Lower lobe of right lung (tissue), 2 donors: ENCODE measurements around the gene ATG10. TPM values are rescaled to one million over a fixed set of nuclear protein-coding genes. Genes with fewer than 3 reads are reported as not detected.

ENCODE experiments used
- ATAC-seq, 2 donors: fragments of 200-7000 bp; cut with Tn5 transposase; one replicate each; pipeline ENCODE4 v1.9.1; 2020 to 2022; ENCODE audit warnings: mild to moderate bottlenecking in 2 of 2, moderate library complexity in 2 of 2
- DNase-seq: peaks from one replicate; pipeline ENCODE4 v3.0.0-alpha.2; 2020
- H3K27ac ChIP-seq: fragments of 200-600 bp; one replicate; pipeline ENCODE4 v1.8.0; 2022
- H3K27me3 ChIP-seq: fragments of 200-600 bp; one replicate; pipeline ENCODE4 v1.8.0; 2022; ENCODE audit warnings: low read depth
- H3K36me3 ChIP-seq: fragments of 200-600 bp; one replicate; pipeline ENCODE4 v1.8.0; 2022; ENCODE audit warnings: mild to moderate bottlenecking
- H3K4me1 ChIP-seq: fragments of 200-600 bp; one replicate; pipeline ENCODE4 v1.8.0; 2022
- H3K4me3 ChIP-seq: fragments of 200-600 bp; one replicate; pipeline ENCODE4 v1.8.0; 2022; ENCODE audit warnings: mild to moderate bottlenecking
- H3K9me3 ChIP-seq: fragments of 200-600 bp; one replicate; pipeline ENCODE4 v1.8.0; 2022
- CTCF ChIP-seq: fragments of 200-600 bp; IDR thresholded peaks from one replicate; pipeline ENCODE4 v1.8.0; 2022; ENCODE audit warnings: antibody characterized with exemption, mild to moderate bottlenecking
- intact Hi-C: fragments of 100-400 bp; cut with DNase I; formaldehyde crosslinking; loops from one replicate; pipeline ENCODE4 v1.11.0; 2022
- total RNA-seq: library from RNA; stranded (reverse); fragmentation: NEBNext Ultra II Directional; extraction: Animal tissue kit (Norgen Biotek cat#: 25700); gene quantifications from one replicate; pipeline ENCODE4 v1.2.1, GENCODE V29; 2021
- donor health status: DM: no; HTN: yes; CAD: no; lungs with severe emphysema.

Gene ATG10
- total RNA-seq, 1 donor from 2014 or later: 5.4 TPM

DNA sequence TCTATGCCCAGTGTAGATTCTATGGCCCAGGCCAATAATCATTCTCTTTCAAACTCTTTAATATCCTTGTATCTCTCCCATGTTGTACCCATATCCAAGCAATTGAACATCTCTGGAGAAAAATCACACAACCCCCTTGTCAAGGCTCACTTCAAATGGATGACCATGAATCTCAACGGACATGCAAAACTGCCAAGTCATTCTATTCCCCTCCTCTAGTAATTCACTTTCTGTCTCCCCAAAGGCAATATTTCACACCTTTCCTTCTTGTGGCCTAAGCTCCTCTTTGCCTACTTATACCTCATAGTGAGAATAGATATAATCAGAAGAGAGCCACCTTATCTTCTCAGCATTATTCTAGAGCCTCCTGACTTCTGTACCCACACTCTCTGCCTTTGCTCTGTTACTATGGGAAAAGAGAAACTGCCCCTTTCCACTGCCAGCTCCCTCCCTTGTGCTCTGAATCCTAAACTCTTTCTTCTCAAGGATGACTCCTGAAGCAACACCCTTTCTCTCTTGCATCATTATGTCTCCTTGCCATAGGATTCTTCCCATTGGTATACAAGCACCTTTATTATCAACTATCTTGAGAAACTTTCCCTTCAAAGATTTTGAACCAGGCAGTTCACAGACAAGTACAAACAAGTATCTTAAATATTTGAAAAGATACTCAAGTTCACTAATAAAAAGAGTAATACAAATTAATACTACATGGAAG lies 240.2 kb downstream of the ATG10 start:
- H3K27me3 ChIP-seq: no peaks in the 10 kb centered on the region
- no peaks in the 10 kb centered on the region for H3K9me3 ChIP-seq
- DNase-seq (no peak), ATAC-seq (no peak)
- H3K27ac ChIP-seq: no peak overlapping the region
- intact Hi-C loops: no loop called here
- H3K36me3 ChIP-seq: no peaks in the 10 kb centered on the region
- TF ChIP-seq CTCF: no peak
- no peaks in the 10 kb centered on the region for H3K4me1 ChIP-seq
- no peak overlapping the region for H3K4me3 ChIP-seq

GRCh38 chr5:82217917-82218316 lies 246.1 kb downstream of the ATG10 start:
- DNase-seq (no peak), ATAC-seq (no peak)
- Histone ChIP-seq H3K27me3 (no peaks in the 10 kb centered on the region), H3K4me1 (no peaks in the 10 kb centered on the region), H3K9me3 (no peaks in the 10 kb centered on the region), H3K4me3 (no peak overlapping the region), H3K27ac (no peak overlapping the region), H3K36me3 (no peaks in the 10 kb centered on the region)
- intact Hi-C loops: no loop called here
- no peak for TF ChIP-seq CTCF

- H3K9me3 ChIP-seq: no peaks in the 10 kb centered on the region
- no peak for TF ChIP-seq CTCF
- DNase-seq: no peak
Observed at GRCh38 chr5:82218374-82219156, 246.7 kb downstream of the ATG10 start.

GRCh38 chr5:82221020-82221419 lies 249.2 kb downstream of the ATG10 start:
- no peak for TF ChIP-seq CTCF
- intact Hi-C loops: no loop called here
- Histone ChIP-seq H3K4me3 (no peak overlapping the region), H3K27ac (no peak overlapping the region), H3K36me3 (no peaks in the 10 kb centered on the region), H3K9me3 (no peaks in the 10 kb centered on the region), H3K27me3 (no peaks in the 10 kb centered on the region), H3K4me1 (peaks cover 7% of the 10 kb centered on the region)
- no peak for DNase-seq
- no peak for ATAC-seq

More at GRCh38 chr5:82218374-82219156, 246.7 kb downstream of the ATG10 start:
- H3K4me1 ChIP-seq: no peaks in the 10 kb centered on the region
- intact Hi-C loops: no loop called here
- H3K36me3 ChIP-seq: no peaks in the 10 kb centered on the region
- no peaks in the 10 kb centered on the region for H3K27me3 ChIP-seq
- no peak for ATAC-seq
- no peak overlapping the region for H3K4me3 ChIP-seq
- H3K27ac ChIP-seq: no peak overlapping the region

DNA sequence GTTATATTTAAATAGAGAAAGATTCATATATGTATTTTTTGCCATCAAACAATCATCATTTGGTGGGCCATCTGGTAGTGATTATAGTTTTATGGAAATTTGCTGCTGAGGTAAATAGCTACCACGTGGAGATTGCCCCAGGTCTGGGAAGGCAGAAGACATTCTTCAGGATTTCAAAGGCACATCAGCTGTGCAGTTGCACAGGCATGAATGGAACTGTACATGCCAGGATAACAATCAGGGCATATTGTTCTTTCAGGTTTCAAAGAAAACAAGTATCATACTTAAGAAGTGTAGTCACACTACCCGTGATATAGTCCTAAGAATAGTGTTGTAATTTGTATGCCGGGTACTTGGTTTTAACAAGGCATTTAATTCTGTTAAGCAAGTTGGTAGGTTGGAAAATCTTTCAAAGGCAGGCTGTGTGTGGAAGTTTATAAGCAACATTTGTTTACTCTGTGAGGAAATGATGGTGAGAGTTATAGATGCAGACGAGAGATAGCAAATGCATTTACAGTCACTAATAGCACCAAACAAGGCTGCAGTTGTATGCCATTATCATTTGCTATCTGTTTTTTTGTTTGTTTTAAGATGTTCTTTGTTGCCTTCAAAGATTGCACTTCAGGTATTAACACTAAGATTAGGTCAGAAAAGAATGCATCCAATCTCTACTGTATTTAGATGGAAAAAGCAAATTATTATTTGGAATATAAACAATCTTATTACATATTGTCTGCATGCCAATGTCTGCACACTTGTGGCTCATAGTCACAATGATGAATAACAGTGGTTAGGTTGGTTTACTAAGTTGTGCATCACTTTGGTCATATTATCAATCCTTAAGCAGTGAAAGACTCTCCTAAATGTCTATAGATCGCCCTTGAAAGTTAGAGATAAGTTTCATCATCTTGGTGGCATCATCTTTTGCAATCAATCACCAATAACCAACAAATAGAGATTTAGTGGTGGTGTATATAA lies 251.1 kb downstream of the ATG10 start:
- Histone ChIP-seq H3K9me3 (no peaks in the 10 kb centered on the region), H3K27me3 (no peaks in the 10 kb centered on the region), H3K36me3 (no peaks in the 10 kb centered on the region), H3K4me3 (no peak overlapping the region), H3K27ac (no peak overlapping the region), H3K4me1 (peaks cover 7% of the 10 kb centered on the region)
- DNase-seq (no peak), ATAC-seq (no peak)
- TF ChIP-seq CTCF: no peak
- intact Hi-C loops: no loop called here
